H1 (cell line): Measurements from ENCODE around the gene LAG3. TPM values are rescaled to one million over a fixed set of nuclear protein-coding genes. Genes with fewer than 3 reads are reported as not detected.

Source experiments
- CTCF ChIA-PET: fragments of 300-600 bp; sonication (Branson Sonifier 250); formaldehyde crosslinking; loops from one replicate; lab custom pipeline; 2021; ENCODE audit not compliant: partially characterized antibody; lab: Charles Lee
- POLR2A ChIA-PET: fragments of 300-600 bp; sonication (Branson Sonifier 250); formaldehyde crosslinking; loops from one replicate; lab custom pipeline; 2021; ENCODE audit warnings: inconsistent platforms; ENCODE audit not compliant: partially characterized antibody; lab: Charles Lee
- DNase-seq, 2 experiments: peaks; one replicate each; pipeline versions ENCODE4 v3.0.0 to v3.0.0-alpha.2; 2010 to 2022; ENCODE audit warnings: low spot score in 2 of 2, low read depth in 1 of 2, mixed read lengths in 1 of 2
- FAIRE-seq: peaks from 2 replicates; lab custom pipeline; 2011; peaks lifted over from hg19 to GRCh38; lab: Jason Lieb, UNC
- H2AFZ ChIP-seq: 2 replicates; pipeline ENCODE4 v1.8.1; 2012; ENCODE audit warnings: low read length, inconsistent platforms
- H2AK5ac ChIP-seq: 2 replicates; pipeline ENCODE4 v1.6.1; 2013; ENCODE audit warnings: low read depth, low read length
- H2BK120ac ChIP-seq: replicated peaks from 2 replicates; pipeline ENCODE3; 2013; ENCODE audit warnings: low read depth, low read length, inconsistent platforms
- H2BK12ac ChIP-seq: 2 replicates; pipeline ENCODE4 v1.6.1; 2013; ENCODE audit warnings: low read depth, low read length
- H2BK15ac ChIP-seq: 2 replicates; pipeline ENCODE4 v1.6.1; 2013; ENCODE audit warnings: low read length
- H2BK20ac ChIP-seq: 2 replicates; pipeline ENCODE4 v1.6.1; 2013; ENCODE audit warnings: low read length
- H2BK5ac ChIP-seq: 2 replicates; pipeline ENCODE4 v1.6.1; 2013; ENCODE audit warnings: low read depth, low read length
- H3K14ac ChIP-seq: 2 replicates; pipeline ENCODE4 v1.6.1; 2013; ENCODE audit warnings: inconsistent platforms; ENCODE audit not compliant: insufficient read length
- H3K18ac ChIP-seq: 2 replicates; pipeline ENCODE4 v1.6.1; 2013; ENCODE audit warnings: low read length; ENCODE audit errors: extremely low read depth
- H3K23ac ChIP-seq: 2 replicates; pipeline ENCODE4 v1.6.1; 2013; ENCODE audit warnings: inconsistent platforms; ENCODE audit not compliant: insufficient read length
- H3K23me2 ChIP-seq: 2 replicates; pipeline ENCODE4 v1.6.1; 2013; ENCODE audit warnings: low read depth, low read length
- H3K27ac ChIP-seq: 2 replicates; pipeline ENCODE4 v1.6.1; 2011; ENCODE audit warnings: low read depth, low read length, inconsistent platforms
- H3K27me3 ChIP-seq, 4 experiments: replicated peaks in 1 of 4; 1 replicate in 1 of 4; 2 replicates in 3 of 4; pipeline versions ENCODE4 v1.6.1 to v1.8.1; 2011 to 2013; ENCODE audit warnings: low read length in 3 of 4, mild to moderate bottlenecking in 3 of 4, inconsistent platforms in 2 of 4, mixed read lengths in 2 of 4, moderate library complexity in 1 of 4; ENCODE audit not compliant: control insufficient read depth in 3 of 4, insufficient read depth in 3 of 4; ENCODE audit errors: extremely low read depth in 1 of 4
- H3K36me3 ChIP-seq, 4 experiments: 2 replicates each; pipeline versions ENCODE4 v1.6.1 to v1.8.1; 2011 to 2013; ENCODE audit warnings: mild to moderate bottlenecking in 4 of 4, low read length in 3 of 4, moderate library complexity in 2 of 4, control low read depth in 1 of 4, inconsistent platforms in 1 of 4; ENCODE audit not compliant: insufficient read depth in 4 of 4, control insufficient read depth in 2 of 4
- H3K4ac ChIP-seq: replicated peaks from 2 replicates; pipeline ENCODE3; 2013; ENCODE audit warnings: low read length, low read depth, mixed read lengths, inconsistent platforms; ENCODE audit not compliant: insufficient read length
- H3K4me1 ChIP-seq, 4 experiments: replicated peaks in 1 of 4; 1 replicate in 1 of 4; 2 replicates in 3 of 4; pipeline versions ENCODE4 v1.6.1 to v1.8.1; 2011 to 2013; ENCODE audit warnings: low read length in 3 of 4, inconsistent platforms in 2 of 4, mixed read lengths in 1 of 4; ENCODE audit not compliant: insufficient read depth in 4 of 4, control insufficient read depth in 3 of 4
- H3K4me2 ChIP-seq, 2 experiments: 2 replicates each; pipeline versions ENCODE4 v1.6.1 to v1.8.1; 2011 to 2013; ENCODE audit warnings: low read depth in 2 of 2, low read length in 2 of 2, control low read depth in 1 of 2, inconsistent platforms in 1 of 2, mild to moderate bottlenecking in 1 of 2; ENCODE audit not compliant: insufficient read depth in 1 of 2
- H3K4me3 ChIP-seq, 4 experiments: fragments of 200-600, 300-600 bp in 1 of 4; sonication (generic), shearing (Covaris generic), sonication (Bioruptor Twin) in 1 of 4; 2 replicates each; pipeline versions ENCODE4 v1.5.1 to v1.8.1; 2011 to 2016; ENCODE audit warnings: low read length in 4 of 4, low read depth in 3 of 4, control low read depth in 2 of 4, inconsistent platforms in 2 of 4, mild to moderate bottlenecking in 2 of 4, mixed read lengths in 1 of 4, moderate library complexity in 1 of 4; ENCODE audit not compliant: insufficient read depth in 2 of 4; ENCODE audit errors: extremely low read depth in 1 of 4
- H3K56ac ChIP-seq: replicated peaks from 2 replicates; pipeline ENCODE3; 2013; ENCODE audit warnings: low read depth, mild to moderate bottlenecking, mixed read lengths, low read length, inconsistent platforms; ENCODE audit not compliant: insufficient read length
- H3K79me1 ChIP-seq: 2 replicates; pipeline ENCODE4 v1.6.1; 2013; ENCODE audit warnings: low read depth, low read length, control low read depth
- H3K79me2 ChIP-seq, 2 experiments: 2 replicates each; pipeline versions ENCODE4 v1.6.1 to v1.8.1; 2012 to 2013; ENCODE audit warnings: low read length in 2 of 2, mild to moderate bottlenecking in 2 of 2, inconsistent platforms in 1 of 2; ENCODE audit not compliant: insufficient read depth in 2 of 2, control insufficient read depth in 1 of 2
- H3K9ac ChIP-seq, 4 experiments: replicated peaks in 1 of 4; 1 replicate in 1 of 4; 2 replicates in 3 of 4; pipeline versions ENCODE4 v1.6.1 to v1.8.1; 2011 to 2013; ENCODE audit warnings: low read depth in 3 of 4, low read length in 3 of 4, control low read depth in 2 of 4, mild to moderate bottlenecking in 2 of 4, moderate library complexity in 2 of 4, inconsistent platforms in 1 of 4; ENCODE audit errors: extremely low read depth in 1 of 4
- H3K9me3 ChIP-seq, 2 experiments: 2 replicates each; pipeline versions ENCODE4 v1.6.1 to v1.8.1; 2012 to 2013; ENCODE audit warnings: mild to moderate bottlenecking in 2 of 2, moderate library complexity in 2 of 2, control low read depth in 1 of 2, inconsistent platforms in 1 of 2, low read depth in 1 of 2, low read length in 1 of 2, mixed read lengths in 1 of 2; ENCODE audit not compliant: insufficient read depth in 2 of 2
- H4K20me1 ChIP-seq, 2 experiments: replicated peaks in 1 of 2; 2 replicates each; pipeline versions ENCODE3 to v1.8.1; 2011 to 2013; ENCODE audit warnings: inconsistent platforms in 2 of 2, low read length in 2 of 2, mild to moderate bottlenecking in 1 of 2; ENCODE audit not compliant: insufficient read depth in 2 of 2, control insufficient read depth in 1 of 2
- H4K5ac ChIP-seq: 2 replicates; pipeline ENCODE4 v1.6.1; 2013; ENCODE audit warnings: low read length, low read depth, mixed read lengths, inconsistent platforms; ENCODE audit not compliant: insufficient read length
- H4K8ac ChIP-seq: 2 replicates; pipeline ENCODE4 v1.8.0; 2013; ENCODE audit warnings: mild to moderate bottlenecking, moderate library complexity, low read length, inconsistent platforms; ENCODE audit not compliant: insufficient read depth; ENCODE audit errors: extremely low read depth
- H4K91ac ChIP-seq: replicated peaks from 2 replicates; pipeline ENCODE3; 2013; ENCODE audit warnings: low read length, mixed read lengths, inconsistent platforms; ENCODE audit not compliant: insufficient read length
- CHD1 ChIP-seq: IDR thresholded peaks from 2 replicates; pipeline ENCODE4 v1.6.1; 2012; ENCODE audit warnings: low read depth, low read length, improper control_type of control experiment
- WGBS, 2 experiments: shearing (Covaris generic) in 1 of 2; methylation state at CpG; one replicate each; pipeline versions ENCODE4 v1.1.6 to v1.1.7; 2013 to 2015; ENCODE audit warnings: low lambda C conversion rate in 2 of 2, mixed read lengths in 2 of 2, inconsistent platforms in 1 of 2, low coverage in 1 of 2, missing lambda C conversion rate in 1 of 2; ENCODE audit not compliant: insufficient replicate concordance in 2 of 2, insufficient coverage in 1 of 2, insufficient read length in 1 of 2; ENCODE audit errors: extremely low coverage in 1 of 2, missing lambda C conversion rate in 1 of 2; 5-methylcytosine and 5-hydroxymethylcytosine counted together
- polyA plus RNA-seq, 7 experiments: library from polyadenylated mRNA; depleted of rRNA in 3 of 7; stranded (reverse) in 5 of 7; unstranded in 2 of 7; fragments of >200 nt in 5 of 7; fragments of 200-250 nt in 2 of 7; gene quantifications; 1 replicate in 5 of 7; 2 replicates in 1 of 7; 4 replicates in 1 of 7; pipeline versions ENCODE4 v1.2.1 to v1.2.3, GENCODE V29; 2011 to 2013; ENCODE audit warnings: missing spikeins in 2 of 7, mixed read lengths in 2 of 7
- total RNA-seq: library from RNA; stranded (reverse); fragmentation: NEBNext Ultra II Directional; extraction: Animal tissue kit (Norgen Biotek cat#: 25700); gene quantifications from 2 replicates; pipeline ENCODE4 v1.2.1, GENCODE V29; 2021

LAG3 gene
- total and polyA plus RNA-seq, 2 of the 8 experiments (the other 6 are each of a cell fraction or from before 2014, with no cell fraction given) = 1.1 to 3.1 TPM

GRCh38 chr12:6810758-6811157, 38.4 kb downstream of the LAG3 start:
- Histone ChIP-seq H2BK15ac (0 out of 2 replicates have a peak overlapping the region, but pooled peaks have one; percentile 40), H3K23ac (no peak overlapping the region), H2BK12ac (peak overlapping the region; percentile 2; the same call in 1 of the 2 replicates), H2AK5ac (no peak overlapping the region), H3K9ac (no peak overlapping the region; a peak in 1 of 7 replicates), H4K5ac (no peak overlapping the region), H3K79me1 (no peaks in the 10 kb centered on the region), H2AFZ (no peak overlapping the region), H2BK5ac (no peak overlapping the region), H4K20me1 (no peaks in the 10 kb centered on the region), H3K4me1 (peaks cover 0 to 4% (median 2%) of the 10 kb centered on the region in 4 experiments; a peak in 4 of 7 replicates), H3K9me3 (no peaks in the 10 kb centered on the region), H3K4ac (no peak overlapping the region), H3K27me3 (no peaks in the 10 kb centered on the region; a peak in 3 of 7 replicates), H3K14ac (no peak overlapping the region), H3K27ac (no peak overlapping the region), H4K8ac (no peak overlapping the region), H2BK120ac (no peak overlapping the region), H4K91ac (no peak overlapping the region), H3K4me3 (no peak overlapping the region), H3K23me2 (no peaks in the 10 kb centered on the region; the same call in 1 of the 2 replicates), H3K36me3 (no peaks in the 10 kb centered on the region; a peak in 1 of 8 replicates), H3K4me2 (no peak overlapping the region), H3K56ac (no peak overlapping the region), H3K79me2 (no peaks in the 10 kb centered on the region), H3K18ac (no peak overlapping the region), H2BK20ac (no peak overlapping the region; the same call in 1 of the 2 replicates)
- no peak for FAIRE-seq
- ChIA-PET CTCF (interaction anchor here (1.2 to 6.4 kb wide), 4 partner anchors 11 to 43 kb away, joined by 3 to 45 read pairs (median 8); partner anchors contain the start of gene GPR162), POLR2A (interaction anchor here (0.7 to 1.4 kb wide), 7 partner anchors 11 to 58 kb away, joined by 3 to 5 read pairs (median 3); partner anchors contain the start of genes GPR162, MLF2 and USP5)
- 92% methylated on average over 1 of the region's 1 CpG; no CpG with 5 or more reads in 1 of the 2 experiments for WGBS, 2 experiments
- DNase-seq = no peak
- TF ChIP-seq CHD1 = no peak
